Chondrocyte (in vitro differentiated cells): ENCODE results near the gene LRRC55. TPM values are rescaled to one million over a fixed set of nuclear protein-coding genes. Genes with fewer than 3 reads are reported as not detected.

ENCODE experiments used
- DNase-seq: peaks from one replicate; pipeline ENCODE4 v3.0.0; 2021; ENCODE audit warnings: mixed read lengths, low spot score
- H3K27ac Mint-ChIP-seq: one replicate; pipeline ENCODE4 v1.8.0; 2021; ENCODE audit warnings: mild to moderate bottlenecking, moderate library complexity, mixed read lengths; ENCODE audit not compliant: unreplicated experiment
- H3K27me3 Mint-ChIP-seq: 2 replicates; pipeline ENCODE4 v1.8.0; 2021; ENCODE audit warnings: low read depth, mixed read lengths
- H3K36me3 Mint-ChIP-seq: 2 replicates; pipeline ENCODE4 v1.8.0; 2021; ENCODE audit warnings: low read depth, mixed read lengths
- H3K4me1 Mint-ChIP-seq: 2 replicates; pipeline ENCODE4 v1.8.0; 2021; ENCODE audit warnings: low read depth, mild to moderate bottlenecking, mixed read lengths
- H3K4me3 Mint-ChIP-seq: one replicate; pipeline ENCODE4 v1.8.0; 2021; ENCODE audit warnings: mild to moderate bottlenecking, moderate library complexity, mixed read lengths; ENCODE audit not compliant: unreplicated experiment
- H3K9me3 Mint-ChIP-seq: 2 replicates; pipeline ENCODE4 v1.8.0; 2021; ENCODE audit warnings: low read depth, mixed read lengths
- total RNA-seq: library from RNA; stranded (reverse); gene quantifications from 3 replicates; pipeline ENCODE4 v1.2.1, GENCODE V29; 2021
- TF ChIP-seq, protein P1 (sequence below): fragments of 200-600 bp; sonication (generic); IDR thresholded peaks from 2 replicates; pipeline ENCODE4 v1.5.0; 2021; ENCODE audit warnings: antibody characterized with exemption, mild to moderate bottlenecking, moderate library complexity

Gene LRRC55
- total RNA-seq, 1 donor from 2014 or later: not detected

- H3K36me3 Mint-ChIP-seq: no peaks in the 10 kb centered on the region
- TF ChIP-seq, protein P1, sequence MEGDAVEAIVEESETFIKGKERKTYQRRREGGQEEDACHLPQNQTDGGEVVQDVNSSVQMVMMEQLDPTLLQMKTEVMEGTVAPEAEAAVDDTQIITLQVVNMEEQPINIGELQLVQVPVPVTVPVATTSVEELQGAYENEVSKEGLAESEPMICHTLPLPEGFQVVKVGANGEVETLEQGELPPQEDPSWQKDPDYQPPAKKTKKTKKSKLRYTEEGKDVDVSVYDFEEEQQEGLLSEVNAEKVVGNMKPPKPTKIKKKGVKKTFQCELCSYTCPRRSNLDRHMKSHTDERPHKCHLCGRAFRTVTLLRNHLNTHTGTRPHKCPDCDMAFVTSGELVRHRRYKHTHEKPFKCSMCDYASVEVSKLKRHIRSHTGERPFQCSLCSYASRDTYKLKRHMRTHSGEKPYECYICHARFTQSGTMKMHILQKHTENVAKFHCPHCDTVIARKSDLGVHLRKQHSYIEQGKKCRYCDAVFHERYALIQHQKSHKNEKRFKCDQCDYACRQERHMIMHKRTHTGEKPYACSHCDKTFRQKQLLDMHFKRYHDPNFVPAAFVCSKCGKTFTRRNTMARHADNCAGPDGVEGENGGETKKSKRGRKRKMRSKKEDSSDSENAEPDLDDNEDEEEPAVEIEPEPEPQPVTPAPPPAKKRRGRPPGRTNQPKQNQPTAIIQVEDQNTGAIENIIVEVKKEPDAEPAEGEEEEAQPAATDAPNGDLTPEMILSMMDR: no peak
- peaks cover 3% of the 10 kb centered on the region for H3K9me3 Mint-ChIP-seq
Measured at GRCh38 chr11:57191311-57192219, 9.8 kb downstream of the LRRC55 start.

DNA sequence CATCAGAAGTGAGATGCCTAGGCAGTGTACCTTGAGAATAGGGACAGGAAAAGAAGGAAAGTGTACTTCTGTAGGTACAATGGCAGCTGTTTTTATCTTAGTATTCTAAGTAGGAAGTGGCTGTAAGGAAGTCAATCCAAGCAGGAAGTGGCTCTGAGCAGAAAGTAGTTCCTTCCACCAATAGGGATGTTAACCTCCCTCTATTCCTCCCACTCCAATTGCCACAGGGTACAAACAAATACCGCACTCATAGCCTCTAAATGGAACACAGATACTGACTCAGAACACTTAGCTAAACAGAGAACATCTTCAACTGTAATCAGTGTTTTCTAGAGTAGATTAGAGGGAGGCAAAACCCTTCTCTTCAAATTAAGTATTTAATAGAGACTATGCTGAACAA is 10.6 kb downstream of the LRRC55 start:
- H3K4me3 Mint-ChIP-seq: no peak overlapping the region
- H3K36me3 Mint-ChIP-seq: no peaks in the 10 kb centered on the region
- H3K27me3 Mint-ChIP-seq: peaks cover 39% of the 10 kb centered on the region
- peaks cover 3% of the 10 kb centered on the region for H3K9me3 Mint-ChIP-seq
- H3K27ac Mint-ChIP-seq: no peak overlapping the region
- TF ChIP-seq, protein P1: no peak
- no peaks in the 10 kb centered on the region for H3K4me1 Mint-ChIP-seq
- DNase-seq: no peak

More at GRCh38 chr11:57191311-57192219, 9.8 kb downstream of the LRRC55 start:
- DNase-seq: no peak
- H3K27ac Mint-ChIP-seq: no peak overlapping the region
- peaks cover 39% of the 10 kb centered on the region for H3K27me3 Mint-ChIP-seq
- H3K4me1 Mint-ChIP-seq: no peaks in the 10 kb centered on the region
- H3K4me3 Mint-ChIP-seq: no peak overlapping the region

DNA sequence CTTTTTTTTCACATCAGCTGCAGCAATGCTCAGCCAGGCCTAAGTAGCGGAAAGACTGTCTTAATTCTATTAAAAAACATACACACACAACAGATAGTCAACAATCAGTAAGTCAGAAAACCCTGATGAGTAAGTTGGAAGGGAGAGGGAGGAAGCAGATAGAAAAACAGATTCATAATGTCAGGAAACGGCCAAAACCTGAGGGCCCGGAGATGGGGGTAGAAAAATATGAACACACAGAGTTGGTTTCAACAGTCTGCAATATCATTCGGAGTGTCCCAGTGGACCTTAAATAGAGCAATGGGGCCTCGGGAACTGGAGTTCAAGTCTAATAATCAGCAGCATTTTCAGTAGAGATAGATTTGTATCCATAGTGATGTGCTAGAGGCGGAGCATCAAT is 14.8 kb downstream of the LRRC55 start:
- TF ChIP-seq, protein P1: no peak
- Mint-ChIP-seq H3K9me3 (peaks cover 3% of the 10 kb centered on the region), H3K27me3 (peaks cover 52% of the 10 kb centered on the region), H3K27ac (no peak overlapping the region), H3K4me1 (no peaks in the 10 kb centered on the region), H3K36me3 (no peaks in the 10 kb centered on the region), H3K4me3 (no peak overlapping the region)
- no peak for DNase-seq

DNA sequence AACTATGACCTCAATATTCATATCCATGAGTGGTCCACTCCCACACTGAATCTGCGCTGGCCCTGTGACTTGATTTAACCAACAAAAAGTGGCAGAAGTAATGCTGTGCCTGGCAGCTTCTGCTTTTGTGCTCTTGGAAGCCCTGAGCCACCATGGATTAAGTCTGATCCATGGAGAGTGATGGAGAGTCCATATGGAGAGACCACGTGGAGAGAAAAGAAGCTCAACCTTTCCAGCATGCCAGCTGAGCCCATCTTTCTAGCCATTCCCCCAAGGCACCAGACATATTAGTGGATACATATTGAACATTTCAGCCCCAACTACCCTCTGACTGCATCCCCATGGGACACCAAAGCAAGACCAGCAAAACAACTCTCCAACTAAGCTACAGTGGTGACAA is 16.0 kb downstream of the LRRC55 start:
- H3K4me1 Mint-ChIP-seq: no peaks in the 10 kb centered on the region
- TF ChIP-seq, protein P1: no peak
- peaks cover 3% of the 10 kb centered on the region for H3K9me3 Mint-ChIP-seq
- H3K4me3 Mint-ChIP-seq: no peak overlapping the region
- no peak for DNase-seq
- no peaks in the 10 kb centered on the region for H3K36me3 Mint-ChIP-seq
- H3K27me3 Mint-ChIP-seq: peaks cover 55% of the 10 kb centered on the region
- no peak overlapping the region for H3K27ac Mint-ChIP-seq

- H3K4me1 Mint-ChIP-seq: no peaks in the 10 kb centered on the region
- H3K9me3 Mint-ChIP-seq: no peaks in the 10 kb centered on the region
- no peak overlapping the region for H3K4me3 Mint-ChIP-seq
- TF ChIP-seq, protein P1: no peak
- no peaks in the 10 kb centered on the region for H3K36me3 Mint-ChIP-seq
- peaks cover 54% of the 10 kb centered on the region for H3K27me3 Mint-ChIP-seq
- no peak overlapping the region for H3K27ac Mint-ChIP-seq
- DNase-seq: no peak
Measured at GRCh38 chr11:57199330-57199729, 17.6 kb downstream of the LRRC55 start.
